Prostate gland (tissue), 2 donors: Measurements from ENCODE around the gene ITFG1.

ENCODE experiments used
- POLR2A ChIP-seq: fragments of 450-650 bp; IDR thresholded peaks from one replicate; pipeline ENCODE4 v1.6.1; 2016; ENCODE audit warnings: antibody characterized with exemption, mild to moderate bottlenecking
- TF ChIP-seq, protein P1 (sequence below), 4 experiments: fragments of 200-600 bp in 2 of 4; fragments of 450-650 bp in 2 of 4; sonication (generic) in 2 of 4; IDR thresholded peaks; 1 replicate in 3 of 4; 2 replicates in 1 of 4; pipeline ENCODE4 v1.5.1; 2016 to 2019; ENCODE audit warnings: antibody characterized with exemption in 4 of 4, mild to moderate bottlenecking in 2 of 4, moderate library complexity in 2 of 4

DNA sequence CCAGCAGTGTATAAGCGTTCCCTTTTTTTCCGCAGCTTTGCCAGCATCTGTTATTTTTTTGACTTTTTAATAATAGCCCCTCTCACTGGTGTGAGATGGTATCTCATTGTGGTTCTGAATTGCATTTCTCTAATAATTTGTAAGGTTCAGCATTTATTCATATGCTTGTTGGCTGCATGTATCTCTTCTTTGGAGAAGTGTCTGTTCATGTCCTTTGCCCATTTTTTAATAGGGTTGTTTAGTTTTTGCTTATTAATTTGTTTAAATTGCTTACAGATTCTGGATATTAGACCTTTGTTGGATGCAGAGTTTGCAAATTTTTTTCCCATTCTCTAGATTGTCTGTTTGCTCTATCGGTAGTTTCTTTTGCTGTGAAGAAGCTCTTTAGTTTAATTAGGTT, 27.2 kb upstream of the ITFG1 start:
- no peak for TF ChIP-seq POLR2A
- TF ChIP-seq, protein P1, sequence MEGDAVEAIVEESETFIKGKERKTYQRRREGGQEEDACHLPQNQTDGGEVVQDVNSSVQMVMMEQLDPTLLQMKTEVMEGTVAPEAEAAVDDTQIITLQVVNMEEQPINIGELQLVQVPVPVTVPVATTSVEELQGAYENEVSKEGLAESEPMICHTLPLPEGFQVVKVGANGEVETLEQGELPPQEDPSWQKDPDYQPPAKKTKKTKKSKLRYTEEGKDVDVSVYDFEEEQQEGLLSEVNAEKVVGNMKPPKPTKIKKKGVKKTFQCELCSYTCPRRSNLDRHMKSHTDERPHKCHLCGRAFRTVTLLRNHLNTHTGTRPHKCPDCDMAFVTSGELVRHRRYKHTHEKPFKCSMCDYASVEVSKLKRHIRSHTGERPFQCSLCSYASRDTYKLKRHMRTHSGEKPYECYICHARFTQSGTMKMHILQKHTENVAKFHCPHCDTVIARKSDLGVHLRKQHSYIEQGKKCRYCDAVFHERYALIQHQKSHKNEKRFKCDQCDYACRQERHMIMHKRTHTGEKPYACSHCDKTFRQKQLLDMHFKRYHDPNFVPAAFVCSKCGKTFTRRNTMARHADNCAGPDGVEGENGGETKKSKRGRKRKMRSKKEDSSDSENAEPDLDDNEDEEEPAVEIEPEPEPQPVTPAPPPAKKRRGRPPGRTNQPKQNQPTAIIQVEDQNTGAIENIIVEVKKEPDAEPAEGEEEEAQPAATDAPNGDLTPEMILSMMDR (IDR thresholded peaks at IDR 0.05) = no peak
